Measurements from ENCODE around the gene PLCL2.

Gene PLCL2

DNA sequence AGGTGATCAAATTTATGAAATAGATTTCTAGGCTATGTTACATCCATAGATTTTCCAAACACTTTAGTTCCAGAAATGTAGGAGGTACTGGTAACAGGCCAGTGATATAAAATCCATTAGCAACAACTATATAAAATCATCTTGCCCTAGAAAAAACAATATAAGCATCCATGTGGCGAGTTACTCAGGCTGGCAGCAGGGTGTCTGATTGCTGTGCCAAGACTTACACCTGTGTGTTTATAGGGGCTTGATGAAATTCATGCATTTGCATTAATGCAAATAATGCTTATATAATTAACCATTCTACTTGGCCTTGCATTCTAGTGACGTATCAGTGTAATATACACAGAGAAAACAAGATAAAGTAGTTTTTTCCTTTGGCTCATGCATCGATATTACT, 153.4 kb downstream of the PLCL2 start:
- TF ChIP-seq, protein P1, sequence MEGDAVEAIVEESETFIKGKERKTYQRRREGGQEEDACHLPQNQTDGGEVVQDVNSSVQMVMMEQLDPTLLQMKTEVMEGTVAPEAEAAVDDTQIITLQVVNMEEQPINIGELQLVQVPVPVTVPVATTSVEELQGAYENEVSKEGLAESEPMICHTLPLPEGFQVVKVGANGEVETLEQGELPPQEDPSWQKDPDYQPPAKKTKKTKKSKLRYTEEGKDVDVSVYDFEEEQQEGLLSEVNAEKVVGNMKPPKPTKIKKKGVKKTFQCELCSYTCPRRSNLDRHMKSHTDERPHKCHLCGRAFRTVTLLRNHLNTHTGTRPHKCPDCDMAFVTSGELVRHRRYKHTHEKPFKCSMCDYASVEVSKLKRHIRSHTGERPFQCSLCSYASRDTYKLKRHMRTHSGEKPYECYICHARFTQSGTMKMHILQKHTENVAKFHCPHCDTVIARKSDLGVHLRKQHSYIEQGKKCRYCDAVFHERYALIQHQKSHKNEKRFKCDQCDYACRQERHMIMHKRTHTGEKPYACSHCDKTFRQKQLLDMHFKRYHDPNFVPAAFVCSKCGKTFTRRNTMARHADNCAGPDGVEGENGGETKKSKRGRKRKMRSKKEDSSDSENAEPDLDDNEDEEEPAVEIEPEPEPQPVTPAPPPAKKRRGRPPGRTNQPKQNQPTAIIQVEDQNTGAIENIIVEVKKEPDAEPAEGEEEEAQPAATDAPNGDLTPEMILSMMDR (IDR thresholded peaks at IDR 0.05) = no peak
- intact Hi-C loops (cut with DNase I; ENCODE audit: low total_unique reads) = no loop called here
- no peaks in the 10 kb centered on the region for H3K27me3 ChIP-seq
- H3K36me3 ChIP-seq = no peaks in the 10 kb centered on the region
- DNase-seq = no peak
- no peaks in the 10 kb centered on the region for H3K4me1 ChIP-seq
- no peak overlapping the region for H3K4me3 ChIP-seq
- no peak overlapping the region for H3K27ac ChIP-seq
- H3K9me3 ChIP-seq = no peaks in the 10 kb centered on the region

- no peaks in the 10 kb centered on the region for H3K27me3 ChIP-seq
- H3K27ac ChIP-seq = no peak overlapping the region
- no peaks in the 10 kb centered on the region for H3K36me3 ChIP-seq
- H3K4me3 ChIP-seq = no peak overlapping the region
- no peaks in the 10 kb centered on the region for H3K9me3 ChIP-seq
- intact Hi-C loops (cut with DNase I; ENCODE audit: low total_unique reads) = no loop called here
- H3K4me1 ChIP-seq = no peaks in the 10 kb centered on the region
- DNase-seq = no peak
- TF ChIP-seq, protein P1 (IDR thresholded peaks at IDR 0.05) = no peak
Measured at GRCh38 chr3:17038900-17039553, 154.3 kb downstream of the PLCL2 start.

DNA sequence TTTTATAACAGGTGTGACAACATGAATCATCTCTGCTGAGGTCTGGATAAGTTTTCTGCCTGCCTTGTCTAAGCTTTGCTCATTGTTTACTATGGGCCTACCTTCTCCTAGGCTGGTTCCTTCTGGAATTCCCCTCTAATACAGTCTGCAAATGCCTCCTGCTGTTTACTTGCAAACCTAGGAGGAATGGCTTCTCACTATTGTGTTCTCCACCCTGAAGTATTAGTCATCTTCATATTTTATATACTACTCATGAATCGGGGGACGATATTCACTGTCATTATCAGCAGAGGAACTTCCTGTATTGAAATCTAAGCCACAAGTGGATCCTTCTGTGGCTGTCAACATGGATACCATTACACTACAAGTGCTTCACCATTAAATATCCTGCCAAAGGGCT, 154.8 kb downstream of the PLCL2 start:
- intact Hi-C loops (cut with DNase I; ENCODE audit: low total_unique reads) = no loop called here
- TF ChIP-seq, protein P1 (IDR thresholded peaks at IDR 0.05) = no peak
- no peak overlapping the region for H3K27ac ChIP-seq

DNA sequence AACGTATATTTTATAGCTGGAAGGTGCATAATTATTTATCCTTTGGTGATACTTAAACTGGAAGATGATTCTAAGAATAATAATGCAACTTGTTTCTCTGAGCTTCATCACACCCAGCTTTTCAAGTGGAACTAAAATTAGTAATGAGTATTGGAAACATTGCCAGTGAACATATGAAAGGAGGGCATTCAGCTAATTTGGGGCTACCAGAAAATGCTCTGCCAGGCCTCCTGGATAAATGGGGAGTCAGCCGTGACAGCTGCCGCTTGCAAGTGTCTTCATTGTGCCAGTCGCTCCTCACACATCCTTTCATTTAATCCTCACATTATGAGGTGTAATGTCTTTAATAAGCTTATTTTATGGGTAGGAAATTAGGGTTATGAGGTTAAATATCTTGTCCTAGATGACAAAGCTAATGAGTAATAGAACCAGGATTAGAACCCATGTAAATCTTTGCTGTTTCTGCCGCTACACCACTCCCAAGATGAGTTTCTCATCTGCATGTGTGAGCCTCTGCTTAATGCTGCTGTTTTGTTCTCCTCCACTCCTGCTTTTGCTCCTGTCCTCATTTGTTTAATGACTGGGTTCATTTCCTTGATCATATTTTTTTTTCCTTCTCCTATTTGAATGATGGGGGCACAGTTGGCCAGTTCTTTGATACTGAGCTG, 155.7 kb downstream of the PLCL2 start:
- DNase-seq = no peak
- Histone ChIP-seq H3K4me1 (no peaks in the 10 kb centered on the region), H3K27ac (no peak overlapping the region), H3K36me3 (peaks cover 0 to 2% (median 0%) of the 10 kb centered on the region in 3 donors), H3K9me3 (no peaks in the 10 kb centered on the region), H3K4me3 (no peak overlapping the region), H3K27me3 (no peaks in the 10 kb centered on the region)
- TF ChIP-seq, protein P1 (IDR thresholded peaks at IDR 0.05) = no peak
- intact Hi-C loops (cut with DNase I; ENCODE audit: low total_unique reads) = no loop called here

More for the DNA sequence above, 154.8 kb downstream of the PLCL2 start:
- Histone ChIP-seq H3K4me3 (no peak overlapping the region), H3K9me3 (no peaks in the 10 kb centered on the region), H3K36me3 (no peaks in the 10 kb centered on the region), H3K27me3 (no peaks in the 10 kb centered on the region), H3K4me1 (no peaks in the 10 kb centered on the region)
- no peak for DNase-seq

DNA sequence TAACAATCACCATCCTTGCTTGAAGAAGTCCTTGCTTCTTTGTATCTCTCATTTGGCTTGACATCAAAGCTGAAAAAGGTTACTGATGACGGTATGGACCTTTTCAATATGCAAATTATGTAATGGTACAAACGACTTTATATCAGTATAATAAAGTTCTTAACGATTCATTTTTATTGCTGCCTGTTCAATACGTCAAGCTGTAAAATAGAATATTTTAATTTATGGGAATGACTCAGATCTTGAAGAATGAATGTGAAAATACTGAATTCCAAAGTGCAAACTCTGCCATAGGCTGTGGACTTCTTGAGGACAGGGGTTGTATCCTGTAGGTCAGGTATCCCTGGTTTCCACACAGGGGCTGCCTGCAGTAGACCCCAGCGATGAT, 156.2 kb downstream of the PLCL2 start:
- no peak overlapping the region for H3K27ac ChIP-seq

More for the DNA sequence above, 156.2 kb downstream of the PLCL2 start:
- TF ChIP-seq, protein P1 (IDR thresholded peaks at IDR 0.05) = no peak
- Histone ChIP-seq H3K4me3 (no peak overlapping the region), H3K36me3 (peaks cover 0 to 5% (median 0%) of the 10 kb centered on the region in 3 donors), H3K4me1 (no peaks in the 10 kb centered on the region), H3K9me3 (no peaks in the 10 kb centered on the region), H3K27me3 (no peaks in the 10 kb centered on the region)
- no peak for DNase-seq
- intact Hi-C loops (cut with DNase I; ENCODE audit: low total_unique reads) = no loop called here

Measured in tibial artery (tissue), 4 donors.